SU-DHL-6 (cell line): ENCODE measurements around the gene UBE4B.

ENCODE experiments used
- CTCF ChIP-seq: fragments of 200-600 bp; sonication (generic); IDR thresholded peaks from one replicate; pipeline ENCODE4 v1.5.1; 2017; ENCODE audit warnings: antibody characterized with exemption, mild to moderate bottlenecking, low read length, moderate library complexity; ENCODE audit not compliant: insufficient read depth, poor library complexity, severe bottlenecking
- EZH2phosphoT487 ChIP-seq: fragments of 200-600 bp; sonication (generic), shearing (Covaris generic); conservative IDR thresholded peaks from 2 replicates; pipeline ENCODE4 v1.6.1; 2018; ENCODE audit warnings: mild to moderate bottlenecking, antibody characterized with exemption, low read length, moderate library complexity, mixed read lengths

GRCh38 chr1:10027027-10027426, 5.7 kb upstream of the UBE4B start:
- no peak for TF ChIP-seq CTCF
- no peak for TF ChIP-seq EZH2phosphoT487
